Spleen (tissue), 11 donors: ENCODE data around the gene TTF2. TPM values are rescaled to one million over a fixed set of nuclear protein-coding genes. Genes with fewer than 3 reads are reported as not detected.

ENCODE experiments used
- DNase-seq: peaks from one replicate; pipeline ENCODE4 v3.0.0-alpha.2; 2020
- H3K27ac ChIP-seq, 8 donors: fragments of 200-600 bp; sonication (generic) in 7 of 8; 1 replicate in 4 of 8; 2 replicates in 4 of 8; pipeline versions ENCODE4 v1.5.0 to v1.8.0; 2016 to 2021; ENCODE audit warnings: inconsistent platforms in 4 of 8, mild to moderate bottlenecking in 4 of 8, moderate library complexity in 1 of 8
- H3K27me3 ChIP-seq, 7 donors: fragments of 200-600 bp; sonication (generic) in 6 of 7; replicated peaks in 1 of 7; 1 replicate in 4 of 7; 2 replicates in 3 of 7; pipeline versions ENCODE4 v1.5.0 to v1.8.0; 2016 to 2021; ENCODE audit warnings: inconsistent platforms in 3 of 7, mild to moderate bottlenecking in 1 of 7
- H3K36me3 ChIP-seq, 6 donors: fragments of 200-600 bp; sonication (generic) in 5 of 6; 1 replicate in 4 of 6; 2 replicates in 2 of 6; pipeline versions ENCODE4 v1.5.0 to v1.8.0; 2016 to 2021; ENCODE audit warnings: inconsistent platforms in 2 of 6
- H3K4me1 ChIP-seq, 6 donors: fragments of 200-600 bp; sonication (generic) in 5 of 6; 1 replicate in 3 of 6; 2 replicates in 3 of 6; pipeline versions ENCODE4 v1.5.0 to v1.8.0; 2016 to 2021; ENCODE audit warnings: inconsistent platforms in 3 of 6
- H3K4me3 ChIP-seq, 8 donors: fragments of 200-600 bp; sonication (generic) in 7 of 8; 1 replicate in 4 of 8; 2 replicates in 4 of 8; pipeline versions ENCODE4 v1.5.0 to v1.8.0; 2016 to 2021; ENCODE audit warnings: inconsistent platforms in 4 of 8, mild to moderate bottlenecking in 4 of 8, moderate library complexity in 2 of 8
- H3K9me3 ChIP-seq, 8 donors: fragments of 200-600 bp; sonication (generic) in 7 of 8; 1 replicate in 4 of 8; 2 replicates in 4 of 8; pipeline versions ENCODE4 v1.5.0 to v1.8.0; 2016 to 2021; ENCODE audit warnings: inconsistent platforms in 4 of 8
- CTCF ChIP-seq, 11 experiments: fragments of 200-600 bp in 7 of 11; fragments of 450-650 bp in 4 of 11; sonication (generic) in 4 of 11; IDR thresholded peaks in 8 of 11; conservative IDR thresholded peaks in 3 of 11; 1 replicate in 7 of 11; 2 replicates in 4 of 11; pipeline versions ENCODE4 v1.4.0 to v1.8.0; 2016 to 2021; ENCODE audit warnings: antibody characterized with exemption in 11 of 11, inconsistent platforms in 4 of 11, mild to moderate bottlenecking in 1 of 11
- POLR2A ChIP-seq, 3 donors: fragments of 450-650 bp; IDR thresholded peaks; one replicate each; pipeline ENCODE4 v1.5.1; 2017; ENCODE audit warnings: antibody characterized with exemption in 3 of 3, mild to moderate bottlenecking in 1 of 3
- POLR2AphosphoS5 ChIP-seq, 3 donors: sonication (generic); formaldehyde crosslinking; IDR thresholded peaks; one replicate each; pipeline ENCODE4 v1.5.1; 2017; ENCODE audit warnings: antibody characterized with exemption in 3 of 3
- WGBS, 5 donors: extraction: QIAGEN DNeasy Blood & Tissue Kit in 3 of 5; methylation state at CpG; one replicate each; pipeline versions ENCODE4 v1.1.5 to v1.1.7; 2013 to 2018; 5-methylcytosine and 5-hydroxymethylcytosine counted together
- intact Hi-C: fragments of 100-400 bp; cut with DNase I; formaldehyde crosslinking; loops from one replicate; pipeline ENCODE4 v1.15.0; 2023; ENCODE audit warnings: low total_unique reads
- polyA plus RNA-seq, 3 donors: library from polyadenylated mRNA; stranded (reverse); fragments of 200-250 nt; gene quantifications; one replicate each; pipeline ENCODE4 v1.2.1, GENCODE V29; 2013
- total RNA-seq, 7 donors: library from RNA; depleted of rRNA in 3 of 7; stranded (reverse); fragments of >200 nt in 3 of 7; fragmentation: NEBNext Ultra II Directional in 4 of 7; extraction: Animal tissue kit (Norgen Biotek cat#: 25700) in 4 of 7; gene quantifications; one replicate each; pipeline versions ENCODE4 v1.1.0 to v1.2.1, GENCODE V29; 2016 to 2021
- donor health status: healthy with polysubstance abuse.
- donor health status: DM: no; HTN: no; CAD: no; lungs with moderate emphysema.
- donor health status: DM: no; HTN: no; CAD: no.
- donor health status: Bipolar disorder and iron deficiency.
- donor health status: healthy.
- donor health status: DM: no; HTN: no; CAD: no.
- donor health status: DM: yes; HTN: yes; CAD: no.

The TTF2 gene
- total and polyA plus RNA-seq, 10 donors, result 4.8 to 36.1 (median 23.0) TPM

GRCh38 chr1:117059334-117059677, 820 bp upstream of the TTF2 start:
- DNase-seq, result peak; percentile 93
- H3K9me3 ChIP-seq, result no peaks in the 10 kb centered on the region
- peaks cover 0 to 13% (median 0%) of the 10 kb centered on the region in 6 donors for H3K36me3 ChIP-seq
- H3K27me3 ChIP-seq, result no peaks in the 10 kb centered on the region
- intact Hi-C loops, result loop anchor here (5.0 to 10.0 kb wide), 3 partner anchors 205 to 337 kb away; no protein-coding TSS in a partner anchor
- H3K4me3 ChIP-seq, result peak overlapping the region; percentile 62 to 94 (median 80)
- H3K4me1 ChIP-seq, result peaks cover 6 to 59% (median 24%) of the 10 kb centered on the region in 6 donors
- H3K27ac ChIP-seq, result peak overlapping the region; percentile 67 to 93 (median 86)
- TF ChIP-seq POLR2A (IDR thresholded peaks at IDR 0.05) (no peak), POLR2AphosphoS5 (IDR thresholded peaks at IDR 0.05) (peak in 2 of 3 donors; percentile 18 to 70)
- 0 to 1% (median 0%) methylated on average over 15 to 18 of the region's 18 CpGs for WGBS, 5 donors

GRCh38 chr1:117060441-117061317, 553 bp downstream of the TTF2 start:
- H3K36me3 ChIP-seq, result peaks cover 0 to 19% (median 3%) of the 10 kb centered on the region in 6 donors
- 27 to 31% (median 27%) methylated on average over 36 to 42 of the region's 42 CpGs for WGBS, 5 donors
- H3K4me1 ChIP-seq, result peaks cover 6 to 54% (median 22%) of the 10 kb centered on the region in 6 donors
- DNase-seq, result peak; percentile 91
- H3K9me3 ChIP-seq, result no peaks in the 10 kb centered on the region
- peak overlapping the region; percentile 0 to 93 (median 86) for H3K27ac ChIP-seq
- no peak for TF ChIP-seq POLR2A (IDR thresholded peaks at IDR 0.05)
- no peak for TF ChIP-seq CTCF (IDR thresholded peaks at IDR 0.05 in 8 of 11, conservative IDR thresholded peaks at IDR 0.05 in 3 of 11)
- TF ChIP-seq POLR2AphosphoS5 (IDR thresholded peaks at IDR 0.05), result no peak
- H3K4me3 ChIP-seq, result peak overlapping the region; percentile 62 to 94 (median 80)
- no peaks in the 10 kb centered on the region for H3K27me3 ChIP-seq
- intact Hi-C loops, result loop anchor here (10.0 kb wide), 1 partner anchor 694 kb away; no protein-coding TSS in a partner anchor

- TF ChIP-seq POLR2A (IDR thresholded peaks at IDR 0.05) (no peak), CTCF (IDR thresholded peaks at IDR 0.05 in 8 of 11, conservative IDR thresholded peaks at IDR 0.05 in 3 of 11) (no peak), POLR2AphosphoS5 (IDR thresholded peaks at IDR 0.05) (no peak)
- no peak for DNase-seq
- Histone ChIP-seq H3K27me3 (no peaks in the 10 kb centered on the region), H3K27ac (no peak overlapping the region), H3K36me3 (peaks cover 0 to 25% (median 3%) of the 10 kb centered on the region in 6 donors), H3K4me3 (no peak overlapping the region), H3K9me3 (no peaks in the 10 kb centered on the region), H3K4me1 (peaks cover 6 to 54% (median 22%) of the 10 kb centered on the region in 6 donors)
- intact Hi-C loops, result loop anchor here (2.0 to 10.0 kb wide), 2 partner anchors 69 to 693 kb away; no protein-coding TSS in a partner anchor
- WGBS, 5 donors, result 50 to 74% (median 67%) methylated on average over 2 of the region's 2 CpGs
These were observed 1.9 kb downstream of the TTF2 start for GRCh38 chr1:117061986-117062415.

GRCh38 chr1:117066367-117066766, 6.2 kb downstream of the TTF2 start:
- WGBS, 5 donors, result 75 to 86% (median 85%) methylated on average over 6 of the region's 6 CpGs
- H3K9me3 ChIP-seq, result no peaks in the 10 kb centered on the region
- peaks cover 0 to 41% (median 3%) of the 10 kb centered on the region in 6 donors for H3K36me3 ChIP-seq
- no peak for DNase-seq
- no peaks in the 10 kb centered on the region for H3K27me3 ChIP-seq
- peaks cover 0 to 30% (median 1%) of the 10 kb centered on the region in 6 donors for H3K4me1 ChIP-seq
- no peak overlapping the region for H3K4me3 ChIP-seq
- intact Hi-C loops, result loop anchor here (10.0 kb wide), 1 partner anchor 688 kb away; no protein-coding TSS in a partner anchor
- no peak for TF ChIP-seq CTCF (IDR thresholded peaks at IDR 0.05 in 8 of 11, conservative IDR thresholded peaks at IDR 0.05 in 3 of 11)
- no peak overlapping the region for H3K27ac ChIP-seq
